GM10248 (cell line): ENCODE measurements around the gene MAD1L1.

Source experiments
- CTCF ChIA-PET: fragments of 300-600 bp; sonication (Branson Sonifier 250); formaldehyde crosslinking; extraction: SDS; loops from one replicate; lab custom pipeline; 2021; ENCODE audit warnings: antibody characterized with exemption; lab: Yijun Ruan, JAX
- POLR2A ChIA-PET: fragments of 350-650 bp; sonication (Branson Sonifier 250); formaldehyde crosslinking; extraction: SDS; loops from one replicate; lab custom pipeline; 2020; ENCODE audit warnings: antibody characterized with exemption; lab: Yijun Ruan, JAX
- DNase-seq: peaks from one replicate; pipeline ENCODE4 v3.0.0; 2012; ENCODE audit errors: extremely low spot score
- TF ChIP-seq, protein P1 (sequence below): IDR thresholded peaks from 2 replicates; pipeline ENCODE4 v1.5.1; 2012; ENCODE audit warnings: mild to moderate bottlenecking, low read depth; ENCODE audit errors: extremely low read depth, missing control alignments, control extremely low read depth

Gene MAD1L1

GRCh38 chr7:2229467-2229866 lies 3.3 kb downstream of the MAD1L1 start:
- ChIA-PET CTCF (interaction anchor here (1.2 to 2.6 kb wide), 2 partner anchors 20 to 118 kb away, joined by 4 to 7 read pairs; no protein-coding TSS in a partner anchor), POLR2A (no interaction called here)
- DNase-seq = no peak
- TF ChIP-seq, protein P1, sequence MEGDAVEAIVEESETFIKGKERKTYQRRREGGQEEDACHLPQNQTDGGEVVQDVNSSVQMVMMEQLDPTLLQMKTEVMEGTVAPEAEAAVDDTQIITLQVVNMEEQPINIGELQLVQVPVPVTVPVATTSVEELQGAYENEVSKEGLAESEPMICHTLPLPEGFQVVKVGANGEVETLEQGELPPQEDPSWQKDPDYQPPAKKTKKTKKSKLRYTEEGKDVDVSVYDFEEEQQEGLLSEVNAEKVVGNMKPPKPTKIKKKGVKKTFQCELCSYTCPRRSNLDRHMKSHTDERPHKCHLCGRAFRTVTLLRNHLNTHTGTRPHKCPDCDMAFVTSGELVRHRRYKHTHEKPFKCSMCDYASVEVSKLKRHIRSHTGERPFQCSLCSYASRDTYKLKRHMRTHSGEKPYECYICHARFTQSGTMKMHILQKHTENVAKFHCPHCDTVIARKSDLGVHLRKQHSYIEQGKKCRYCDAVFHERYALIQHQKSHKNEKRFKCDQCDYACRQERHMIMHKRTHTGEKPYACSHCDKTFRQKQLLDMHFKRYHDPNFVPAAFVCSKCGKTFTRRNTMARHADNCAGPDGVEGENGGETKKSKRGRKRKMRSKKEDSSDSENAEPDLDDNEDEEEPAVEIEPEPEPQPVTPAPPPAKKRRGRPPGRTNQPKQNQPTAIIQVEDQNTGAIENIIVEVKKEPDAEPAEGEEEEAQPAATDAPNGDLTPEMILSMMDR = no peak

DNA sequence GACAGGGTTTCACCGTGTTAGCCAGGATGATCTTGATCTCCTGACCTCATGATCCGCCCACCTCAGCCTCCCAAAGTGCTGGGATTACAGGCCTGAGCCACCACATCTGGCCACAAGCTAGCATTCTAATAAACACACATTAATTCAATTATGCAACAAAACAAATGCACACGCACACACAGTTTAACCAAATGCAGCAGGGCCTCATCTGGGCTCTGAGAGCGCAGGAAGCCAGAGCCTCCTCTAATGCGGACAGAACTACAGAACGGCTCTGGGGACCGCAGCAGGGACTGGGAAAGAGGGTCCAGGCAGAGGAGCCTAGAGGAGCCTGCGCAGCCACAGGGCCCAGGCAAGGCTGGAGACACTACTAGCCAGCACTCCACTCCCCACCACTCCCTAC lies 3.8 kb downstream of the MAD1L1 start:
- DNase-seq = no peak
- TF ChIP-seq, protein P1 = no peak
- ChIA-PET POLR2A (no interaction called here), CTCF (interaction anchor here (2.6 kb wide), 1 partner anchor 19 kb away, joined by 7 read pairs; no protein-coding TSS in a partner anchor)

DNA sequence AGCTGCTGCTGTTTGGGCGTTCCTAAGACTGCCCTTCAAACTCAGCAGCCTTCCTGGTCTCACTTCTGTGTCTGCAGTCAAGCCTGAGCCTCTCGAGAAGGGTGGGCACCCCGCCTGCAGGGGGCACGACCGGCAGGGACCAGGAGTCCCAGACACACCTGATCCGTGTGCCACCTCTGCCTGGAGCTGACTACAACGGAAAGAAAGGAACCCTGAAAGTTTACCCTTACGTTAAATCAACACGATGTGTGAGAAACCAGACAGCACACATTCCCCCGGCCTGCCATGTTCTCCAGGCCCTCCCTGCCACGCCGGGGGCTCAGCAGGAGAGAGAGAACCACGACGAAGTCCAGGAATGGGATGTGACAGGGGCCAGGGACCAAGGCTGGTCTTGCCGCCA lies 5.0 kb downstream of the MAD1L1 start:
- ChIA-PET POLR2A (no interaction called here), CTCF (no interaction called here)
- TF ChIP-seq, protein P1 = no peak
- DNase-seq = no peak

GRCh38 chr7:2225830-2226229 lies 6.9 kb downstream of the MAD1L1 start:
- POLR2A ChIA-PET = no interaction called here
- TF ChIP-seq, protein P1 = no peak
- CTCF ChIA-PET = interaction anchor here (1.1 kb wide), 1 partner anchor 122 kb away, joined by 3 read pairs; no protein-coding TSS in a partner anchor
- DNase-seq = no peak

- CTCF ChIA-PET = interaction anchor here (1.1 kb wide), 1 partner anchor 123 kb away, joined by 3 read pairs; no protein-coding TSS in a partner anchor
- no peak for DNase-seq
- POLR2A ChIA-PET = no interaction called here
- TF ChIP-seq, protein P1 = no peak
These were observed 7.4 kb downstream of the MAD1L1 start for GRCh38 chr7:2225336-2225735.

- ChIA-PET CTCF (interaction anchor here (1.1 to 1.2 kb wide), 2 partner anchors 51 to 123 kb away, joined by 3 read pairs; no protein-coding TSS in a partner anchor), POLR2A (no interaction called here)
- TF ChIP-seq, protein P1 = no peak
- no peak for DNase-seq
These were observed 7.8 kb downstream of the MAD1L1 start for GRCh38 chr7:2224934-2225333.
